ENCODE results near the gene CACNA2D4. TPM values are rescaled to one million over a fixed set of nuclear protein-coding genes. Genes with fewer than 3 reads are reported as not detected.

The CACNA2D4 gene
- total and polyA plus RNA-seq, 2 of the 13 experiments (the other 11 are each of a cell fraction or from before 2014, with no cell fraction given) = 14.2 to 136 TPM

DNA sequence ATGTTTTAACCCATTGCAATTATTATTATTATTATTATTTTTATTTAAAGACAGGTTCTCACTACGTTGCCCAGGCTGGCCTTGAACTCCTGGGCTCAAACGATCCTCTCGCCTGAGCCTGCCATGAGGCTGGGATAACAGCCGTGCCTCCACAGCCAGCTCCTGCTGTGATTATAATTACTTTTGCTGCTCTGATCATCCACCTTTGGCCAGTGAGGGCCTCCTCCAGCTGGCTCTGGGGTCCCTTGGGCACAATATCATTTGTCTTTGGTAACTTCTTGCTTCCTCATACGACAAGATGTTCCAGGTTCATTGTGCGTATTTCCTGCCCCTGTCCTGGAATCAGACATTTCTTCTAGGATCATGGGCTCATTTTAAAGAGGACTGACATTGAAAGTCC lies 69.7 kb downstream of the CACNA2D4 start (continued):
- TF ChIP-seq, protein P1, sequence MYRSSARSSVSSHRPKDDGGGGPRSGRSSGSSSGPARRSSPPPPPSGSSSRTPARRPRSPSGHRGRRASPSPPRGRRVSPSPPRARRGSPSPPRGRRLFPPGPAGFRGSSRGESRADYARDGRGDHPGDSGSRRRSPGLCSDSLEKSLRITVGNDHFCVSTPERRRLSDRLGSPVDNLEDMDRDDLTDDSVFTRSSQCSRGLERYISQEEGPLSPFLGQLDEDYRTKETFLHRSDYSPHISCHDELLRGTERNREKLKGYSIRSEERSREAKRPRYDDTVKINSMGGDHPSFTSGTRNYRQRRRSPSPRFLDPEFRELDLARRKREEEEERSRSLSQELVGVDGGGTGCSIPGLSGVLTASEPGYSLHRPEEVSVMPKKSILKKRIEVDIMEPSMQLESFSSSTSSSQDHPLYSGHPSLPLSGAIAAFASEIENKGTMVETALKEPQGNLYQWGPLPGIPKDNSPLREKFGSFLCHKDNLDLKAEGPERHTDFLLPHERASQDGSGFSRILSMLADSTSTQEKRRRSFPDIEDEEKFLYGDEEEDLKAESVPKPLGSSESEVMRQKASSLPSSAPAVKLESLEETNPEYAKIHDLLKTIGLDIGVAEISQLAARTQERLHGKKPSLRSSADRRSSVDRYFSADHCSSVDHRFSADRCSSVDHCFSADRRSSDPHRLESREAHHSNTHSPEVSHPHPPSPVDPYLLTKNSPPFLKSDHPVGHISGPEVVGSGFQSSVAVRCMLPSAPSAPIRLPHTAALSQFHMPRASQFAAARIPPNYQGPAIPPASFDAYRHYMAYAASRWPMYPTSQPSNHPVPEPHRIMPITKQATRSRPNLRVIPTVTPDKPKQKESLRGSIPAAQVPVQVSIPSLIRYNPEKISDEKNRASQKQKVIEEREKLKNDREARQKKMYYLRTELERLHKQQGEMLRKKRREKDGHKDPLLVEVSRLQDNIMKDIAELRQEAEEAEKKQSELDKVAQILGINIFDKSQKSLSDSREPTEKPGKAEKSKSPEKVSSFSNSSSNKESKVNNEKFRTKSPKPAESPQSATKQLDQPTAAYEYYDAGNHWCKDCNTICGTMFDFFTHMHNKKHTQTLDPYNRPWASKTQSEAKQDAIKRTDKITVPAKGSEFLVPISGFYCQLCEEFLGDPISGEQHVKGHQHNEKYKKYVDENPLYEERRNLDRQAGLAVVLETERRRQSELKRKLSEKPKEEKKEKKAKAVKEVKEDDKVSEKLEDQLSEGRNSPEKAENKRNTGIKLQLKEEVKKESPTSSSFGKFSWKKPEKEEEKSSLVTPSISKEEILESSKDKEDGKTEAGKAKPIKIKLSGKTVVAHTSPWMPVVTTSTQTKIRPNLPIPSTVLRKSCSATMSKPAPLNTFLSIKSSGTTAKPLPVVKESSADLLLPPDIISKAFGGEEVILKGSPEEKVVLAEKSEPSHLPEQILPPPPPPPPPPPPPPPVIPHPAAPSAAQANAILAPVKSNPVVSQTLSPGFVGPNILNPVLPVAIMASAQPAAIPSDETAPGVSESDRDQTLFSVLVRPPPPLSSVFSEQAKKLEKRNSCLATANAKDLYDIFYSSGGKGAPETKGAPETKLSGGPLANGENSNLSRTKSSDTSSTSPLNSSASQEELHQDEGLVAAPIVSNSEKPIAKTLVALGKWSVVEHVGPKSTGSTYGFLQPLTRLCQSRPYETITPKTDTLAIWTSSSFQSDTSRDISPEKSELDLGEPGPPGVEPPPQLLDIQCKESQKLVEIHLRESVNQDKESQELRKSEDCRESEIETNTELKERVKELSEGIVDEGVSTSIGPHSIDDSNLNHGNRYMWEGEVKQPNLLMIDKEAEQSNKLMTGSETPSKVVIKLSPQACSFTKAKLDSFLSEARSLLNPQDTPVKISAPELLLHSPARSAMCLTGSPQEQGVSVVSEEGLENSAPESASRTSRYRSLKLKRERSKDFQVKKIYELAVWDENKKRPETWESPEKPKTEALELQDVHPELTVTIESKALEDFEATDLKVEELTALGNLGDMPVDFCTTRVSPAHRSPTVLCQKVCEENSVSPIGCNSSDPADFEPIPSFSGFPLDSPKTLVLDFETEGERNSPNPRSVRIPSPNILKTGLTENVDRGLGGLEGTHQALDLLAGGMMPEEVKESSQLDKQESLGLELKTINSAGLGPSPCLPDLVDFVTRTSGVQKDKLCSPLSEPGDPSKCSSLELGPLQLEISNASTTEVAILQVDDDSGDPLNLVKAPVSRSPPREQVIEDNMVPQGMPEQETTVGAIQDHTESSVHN (CRISPR knock-in tag; IDR thresholded peaks at IDR 0.05) = no peak

DNA sequence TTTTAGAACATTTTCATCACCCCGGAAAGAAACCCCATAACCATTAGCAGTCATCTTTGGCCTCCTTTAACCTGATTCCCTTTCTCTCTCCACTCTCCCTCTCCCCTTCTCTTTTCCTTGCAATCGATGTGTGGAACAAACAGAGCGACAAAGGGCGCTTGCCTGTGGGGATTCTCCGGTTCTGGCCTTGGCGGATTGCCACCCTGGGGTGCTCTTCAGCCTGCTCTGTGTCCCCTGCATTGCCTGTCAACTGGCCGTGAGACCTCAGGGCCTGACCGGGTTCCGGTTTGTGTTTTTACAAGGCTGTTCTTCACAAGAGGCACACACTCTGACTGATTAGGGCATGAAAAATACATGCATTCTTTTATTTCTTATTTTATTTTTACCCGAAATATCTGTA lies 70.3 kb downstream of the CACNA2D4 start:
- Histone ChIP-seq H3K36me3 (replicated peaks in 1 of 2; ENCODE audit: control insufficient read depth in 1 of 2, insufficient read depth in 2 of 2, low read length in 2 of 2) (no peaks in the 10 kb centered on the region), H3K4me3 (replicated peaks in 1 of 3; ENCODE audit: insufficient read depth in 1 of 3, low read depth in 2 of 3, low read length in 3 of 3) (no peak overlapping the region; a peak in 1 of 6 replicates), H3K9ac (ENCODE audit: insufficient read depth, low read depth, low read length) (no peak overlapping the region), H4K20me1 (ENCODE audit: insufficient read depth, low read length) (no peaks in the 10 kb centered on the region), H2AFZ (ENCODE audit: low read length) (no peak overlapping the region), H3K9me3 (ENCODE audit: low read length) (no peaks in the 10 kb centered on the region), H3K4me1 (ENCODE audit: insufficient read depth, low read length) (peaks cover 10% of the 10 kb centered on the region), H3K27me3 (ENCODE audit: control insufficient read depth in 1 of 2, insufficient read depth in 2 of 2, low read length in 2 of 2) (peaks cover 8 to 54% of the 10 kb centered on the region in 2 experiments), H3K4me2 (ENCODE audit: low read depth, low read length) (no peak overlapping the region), H3K79me2 (ENCODE audit: insufficient read depth, low read length) (no peaks in the 10 kb centered on the region), H3K27ac (ENCODE audit: extremely low read length, insufficient read depth, low read length) (no peak overlapping the region)
- no TSS peak for BruUV-seq (replicated peaks)
- no peak for FAIRE-seq
- intact Hi-C loops (cut with micrococcal nuclease; ENCODE audit: unreplicated experiment) (no loop called here), in situ Hi-C loops (cut with HindIII; ENCODE audit: extremely low pct_ligation_motif_present, low pct_unique_long_range_greater_than_20kb) (no loop called here)
- CTCF ChIA-PET (ENCODE audit: low intra/inter-chr PET ratio, low total read pairs) = no interaction called here
- 21% methylated on average over 10 of the region's 10 CpGs for WGBS (ENCODE audit: low lambda C conversion rate)
- ATAC-seq = no peak; the same call in 2 of the 3 replicates
- TF ChIP-seq RBM39 (IDR thresholded peaks at IDR 0.05; ENCODE audit: low read depth, low read length, poor library complexity, severe bottlenecking) (no peak), ZNF17 (CRISPR knock-in tag; IDR thresholded peaks at IDR 0.05) (no peak), ZNF776 (CRISPR knock-in tag; IDR thresholded peaks at IDR 0.05) (no peak), MTF2 (CRISPR knock-in tag; IDR thresholded peaks at IDR 0.05; ENCODE audit: borderline replicate concordance) (no peak), MBD4 (IDR thresholded peaks at IDR 0.05; ENCODE audit: borderline replicate concordance, low read length) (no peak)
- TF ChIP-seq, protein P2, sequence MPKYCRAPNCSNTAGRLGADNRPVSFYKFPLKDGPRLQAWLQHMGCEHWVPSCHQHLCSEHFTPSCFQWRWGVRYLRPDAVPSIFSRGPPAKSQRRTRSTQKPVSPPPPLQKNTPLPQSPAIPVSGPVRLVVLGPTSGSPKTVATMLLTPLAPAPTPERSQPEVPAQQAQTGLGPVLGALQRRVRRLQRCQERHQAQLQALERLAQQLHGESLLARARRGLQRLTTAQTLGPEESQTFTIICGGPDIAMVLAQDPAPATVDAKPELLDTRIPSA (CRISPR knock-in tag; IDR thresholded peaks at IDR 0.05; ENCODE audit: borderline replicate concordance) = no peak
- POLR2A ChIA-PET = no interaction called here
- no peak for DNase-seq (ENCODE audit: low spot score)
